GM19240 (cell line): ENCODE data around the gene DOCK7.
"Not testable (repeated sequence)": the region's sequence is repeated elsewhere in the genome, so short reads cannot be mapped to it uniquely, and the experiment has no call there.

Experiments
- DNase-seq: peaks from one replicate; pipeline ENCODE4 v3.0.0; 2011; ENCODE audit warnings: low spot score; ENCODE audit not compliant: insufficient read length

DOCK7 gene

GRCh38 chr1:62687903-62688686 is at the start of gene DOCK7:
TSS of gene DOCK7 (minus strand) at chr1:62688386. CDS start at chr1:62688264, 122 bp downstream.
- DNase-seq = peak; percentile 51

- no peak for DNase-seq
These were observed 47.4 kb upstream of the DOCK7 start for GRCh38 chr1:62735491-62736171.

- DNase-seq = no peak
These were observed 44.1 kb upstream of the DOCK7 start for GRCh38 chr1:62732331-62732730.

GRCh38 chr1:62728963-62729362 is 40.8 kb upstream of the DOCK7 start:
- DNase-seq = no peak

- no peak for DNase-seq
These were observed 39.6 kb upstream of the DOCK7 start for GRCh38 chr1:62727656-62728407.

GRCh38 chr1:62726011-62726442 is 37.8 kb upstream of the DOCK7 start:
- DNase-seq = no peak

GRCh38 chr1:62725255-62725654 is 37.1 kb upstream of the DOCK7 start:
- DNase-seq = no peak

- DNase-seq = no peak
These were observed 36.2 kb upstream of the DOCK7 start for GRCh38 chr1:62724430-62724829.

- DNase-seq = no peak
These were observed 35.7 kb upstream of the DOCK7 start for GRCh38 chr1:62723883-62724282.

- DNase-seq = no peak
These were observed 34.6 kb upstream of the DOCK7 start for GRCh38 chr1:62722796-62723195.

- DNase-seq = no peak
These were observed 32.9 kb upstream of the DOCK7 start for GRCh38 chr1:62720946-62721554.

- not testable (repeated sequence) for DNase-seq
These were observed 30.2 kb upstream of the DOCK7 start for GRCh38 chr1:62718400-62718799.

- no peak for DNase-seq
These were observed 29.3 kb upstream of the DOCK7 start for GRCh38 chr1:62717483-62717882.

GRCh38 chr1:62716397-62716796 is 28.2 kb upstream of the DOCK7 start:
- no peak for DNase-seq

GRCh38 chr1:62712336-62713243 is 24.4 kb upstream of the DOCK7 start:
- DNase-seq = no peak

GRCh38 chr1:62707744-62708120 is 19.5 kb upstream of the DOCK7 start:
- DNase-seq = no peak

GRCh38 chr1:62706985-62707743 is 19.0 kb upstream of the DOCK7 start:
- no peak for DNase-seq

- DNase-seq = not testable (repeated sequence)
These were observed 10.0 kb upstream of the DOCK7 start for GRCh38 chr1:62698161-62698560.

- not testable (repeated sequence) for DNase-seq
These were observed 6.3 kb upstream of the DOCK7 start for GRCh38 chr1:62694479-62694878.

- DNase-seq = no peak
These were observed 4.9 kb upstream of the DOCK7 start for GRCh38 chr1:62693123-62693522.
